K562 (cell line): ENCODE data around the gene CSTF1. TPM values are rescaled to one million over a fixed set of nuclear protein-coding genes. Genes with fewer than 3 reads are reported as not detected.

ENCODE experiments used
- CREB1 ChIP-seq, 2 experiments: sonication (generic) in 1 of 2; formaldehyde crosslinking in 1 of 2; IDR thresholded peaks; 2 replicates each; pipeline versions ENCODE4 v1.6.1 to v1.8.0; 2012 to 2022; ENCODE audit warnings: inconsistent platforms in 1 of 2, mild to moderate bottlenecking in 1 of 2, missing genetic modification reagents in 1 of 2, moderate library complexity in 1 of 2
- FUS ChIP-seq: fragments of 200-400 bp; formaldehyde crosslinking; optimal IDR thresholded peaks from 2 replicates; pipeline ENCODE3; 2017; ENCODE audit warnings: low read depth, low read length
- GTF2E2 ChIP-seq: fragments of 200-800 bp; sonication (Bioruptor generic); IDR thresholded peaks from 2 replicates; pipeline ENCODE4 v1.6.1; 2016; ENCODE audit warnings: missing genetic modification characterization, missing compliant biosample characterization
- MCM2 ChIP-seq: fragments of 450-650 bp; IDR thresholded peaks from 2 replicates; pipeline ENCODE4 v1.6.1; 2017; ENCODE audit warnings: low read depth, mild to moderate bottlenecking
- MTA2 ChIP-seq: fragments of 450-650 bp; IDR thresholded peaks from 2 replicates; pipeline ENCODE4 v1.6.1; 2016; ENCODE audit warnings: low read depth
- SUPT5H ChIP-seq: fragments of 450-650 bp; IDR thresholded peaks from 2 replicates; pipeline ENCODE4 v1.6.1; 2016
- TEAD1 ChIP-seq, 2 experiments: fragments of 450-650 bp in 1 of 2; sonication (generic) in 1 of 2; formaldehyde crosslinking; IDR thresholded peaks; 2 replicates each; pipeline versions ENCODE4 v1.4.0 to v1.8.0; 2020 to 2022; ENCODE audit warnings: mild to moderate bottlenecking in 2 of 2, missing genetic modification reagents in 1 of 2
- U2AF2 ChIP-seq: fragments of 200-400 bp; formaldehyde crosslinking; optimal IDR thresholded peaks from 2 replicates; pipeline ENCODE3; 2017; ENCODE audit warnings: low read depth, mild to moderate bottlenecking, low read length
- YBX1 ChIP-seq: fragments of 450-650 bp; IDR thresholded peaks from 2 replicates; pipeline ENCODE4 v1.7.1; 2016; ENCODE audit warnings: mild to moderate bottlenecking
- ZFP36 ChIP-seq: fragments of 150-350 bp; IDR thresholded peaks from 2 replicates; pipeline ENCODE4 v1.6.1; 2018; ENCODE audit warnings: low read length, low read depth; ENCODE audit not compliant: partially characterized antibody
- ZNF217 ChIP-seq: sonication (generic); formaldehyde crosslinking; IDR thresholded peaks from 2 replicates; pipeline ENCODE4 v1.8.0; 2022; ENCODE audit warnings: mild to moderate bottlenecking, missing genetic modification reagents
- ZNF232 ChIP-seq: sonication (generic); formaldehyde crosslinking; IDR thresholded peaks from 2 replicates; pipeline ENCODE4 v1.8.0; 2022; ENCODE audit warnings: mild to moderate bottlenecking, missing genetic modification reagents
- ZNF445 ChIP-seq: fragments of 250-450 bp; sonication (Bioruptor Pico); IDR thresholded peaks from 2 replicates; pipeline ENCODE4 v1.4.0; 2020; ENCODE audit warnings: low read depth, mild to moderate bottlenecking, moderate library complexity
- polyA plus RNA-seq, 8 experiments: library from polyadenylated mRNA; depleted of rRNA in 4 of 8; stranded (reverse) in 5 of 8; unstranded in 3 of 8; fragments of >200 nt; fragmentation: Nextera tagmentation in 2 of 8; fragmentation: Illumina TruSeq in 1 of 8; extraction: Ambion mirVana in 2 of 8; extraction: Trizol in 1 of 8; gene quantifications; 2 replicates each; pipeline versions ENCODE4 v1.2.1 to v1.2.3, GENCODE V29; 2011 to 2014; ENCODE audit warnings: inconsistent platforms in 1 of 8, missing spikeins in 1 of 8
- total RNA-seq, 7 experiments: library from RNA; depleted of rRNA in 6 of 7; stranded (reverse); fragments of >200 nt in 6 of 7; fragmentation: Illumina TruSeq in 2 of 7; extraction: Trizol in 2 of 7; gene quantifications; 2 replicates each; pipeline versions ENCODE4 v1.2.1 to v1.2.3, GENCODE V29; 2011 to 2021; ENCODE audit warnings: low replicate concordance in 1 of 7
- TF ChIP-seq, protein P1 (sequence below): fragments of 450-650 bp; IDR thresholded peaks from 2 replicates; pipeline ENCODE4 v1.6.1; 2016; ENCODE audit warnings: low read depth
- TF ChIP-seq, protein P2 (sequence below): fragments of 200-800 bp; sonication (Bioruptor generic); IDR thresholded peaks from 2 replicates; pipeline ENCODE4 v1.6.1; 2017; ENCODE audit warnings: missing genetic modification characterization, missing compliant biosample characterization
- TF ChIP-seq, protein P3 (sequence below), 2 experiments: fragments of 450-650 bp in 1 of 2; IDR thresholded peaks; 2 replicates each; pipeline ENCODE4 v1.6.1; 2011 to 2017; ENCODE audit warnings: low read depth in 2 of 2, antibody characterized with exemption in 1 of 2, borderline replicate concordance in 1 of 2, low read length in 1 of 2, mild to moderate bottlenecking in 1 of 2, mixed read lengths in 1 of 2; ENCODE audit not compliant: control insufficient read depth in 1 of 2

Gene CSTF1
- total and polyA plus RNA-seq, 9 of the 15 experiments (the other 6 are each of a cell fraction or from before 2014, with no cell fraction given), result 30.8 to 110 (median 53.4) TPM

DNA sequence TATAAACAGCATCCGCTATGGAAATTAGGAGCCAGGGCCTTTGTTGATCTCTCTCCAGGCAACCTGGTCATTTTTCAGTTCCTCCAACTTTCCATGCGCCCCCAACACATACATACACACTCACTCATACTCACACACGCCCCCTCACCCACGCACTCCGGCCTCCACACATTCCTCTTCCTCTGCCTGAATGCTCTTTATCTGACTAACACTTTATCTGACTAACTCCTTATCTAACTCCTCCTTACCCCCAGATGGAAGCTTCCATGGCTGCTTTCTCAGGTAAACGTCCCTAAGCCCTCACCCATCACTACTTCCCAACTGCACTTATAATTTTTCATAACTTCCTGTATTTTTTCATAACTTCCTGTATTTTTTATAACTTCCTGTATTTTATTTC lies 37.1 kb downstream of the CSTF1 start (continued):
- TF ChIP-seq, protein P1, sequence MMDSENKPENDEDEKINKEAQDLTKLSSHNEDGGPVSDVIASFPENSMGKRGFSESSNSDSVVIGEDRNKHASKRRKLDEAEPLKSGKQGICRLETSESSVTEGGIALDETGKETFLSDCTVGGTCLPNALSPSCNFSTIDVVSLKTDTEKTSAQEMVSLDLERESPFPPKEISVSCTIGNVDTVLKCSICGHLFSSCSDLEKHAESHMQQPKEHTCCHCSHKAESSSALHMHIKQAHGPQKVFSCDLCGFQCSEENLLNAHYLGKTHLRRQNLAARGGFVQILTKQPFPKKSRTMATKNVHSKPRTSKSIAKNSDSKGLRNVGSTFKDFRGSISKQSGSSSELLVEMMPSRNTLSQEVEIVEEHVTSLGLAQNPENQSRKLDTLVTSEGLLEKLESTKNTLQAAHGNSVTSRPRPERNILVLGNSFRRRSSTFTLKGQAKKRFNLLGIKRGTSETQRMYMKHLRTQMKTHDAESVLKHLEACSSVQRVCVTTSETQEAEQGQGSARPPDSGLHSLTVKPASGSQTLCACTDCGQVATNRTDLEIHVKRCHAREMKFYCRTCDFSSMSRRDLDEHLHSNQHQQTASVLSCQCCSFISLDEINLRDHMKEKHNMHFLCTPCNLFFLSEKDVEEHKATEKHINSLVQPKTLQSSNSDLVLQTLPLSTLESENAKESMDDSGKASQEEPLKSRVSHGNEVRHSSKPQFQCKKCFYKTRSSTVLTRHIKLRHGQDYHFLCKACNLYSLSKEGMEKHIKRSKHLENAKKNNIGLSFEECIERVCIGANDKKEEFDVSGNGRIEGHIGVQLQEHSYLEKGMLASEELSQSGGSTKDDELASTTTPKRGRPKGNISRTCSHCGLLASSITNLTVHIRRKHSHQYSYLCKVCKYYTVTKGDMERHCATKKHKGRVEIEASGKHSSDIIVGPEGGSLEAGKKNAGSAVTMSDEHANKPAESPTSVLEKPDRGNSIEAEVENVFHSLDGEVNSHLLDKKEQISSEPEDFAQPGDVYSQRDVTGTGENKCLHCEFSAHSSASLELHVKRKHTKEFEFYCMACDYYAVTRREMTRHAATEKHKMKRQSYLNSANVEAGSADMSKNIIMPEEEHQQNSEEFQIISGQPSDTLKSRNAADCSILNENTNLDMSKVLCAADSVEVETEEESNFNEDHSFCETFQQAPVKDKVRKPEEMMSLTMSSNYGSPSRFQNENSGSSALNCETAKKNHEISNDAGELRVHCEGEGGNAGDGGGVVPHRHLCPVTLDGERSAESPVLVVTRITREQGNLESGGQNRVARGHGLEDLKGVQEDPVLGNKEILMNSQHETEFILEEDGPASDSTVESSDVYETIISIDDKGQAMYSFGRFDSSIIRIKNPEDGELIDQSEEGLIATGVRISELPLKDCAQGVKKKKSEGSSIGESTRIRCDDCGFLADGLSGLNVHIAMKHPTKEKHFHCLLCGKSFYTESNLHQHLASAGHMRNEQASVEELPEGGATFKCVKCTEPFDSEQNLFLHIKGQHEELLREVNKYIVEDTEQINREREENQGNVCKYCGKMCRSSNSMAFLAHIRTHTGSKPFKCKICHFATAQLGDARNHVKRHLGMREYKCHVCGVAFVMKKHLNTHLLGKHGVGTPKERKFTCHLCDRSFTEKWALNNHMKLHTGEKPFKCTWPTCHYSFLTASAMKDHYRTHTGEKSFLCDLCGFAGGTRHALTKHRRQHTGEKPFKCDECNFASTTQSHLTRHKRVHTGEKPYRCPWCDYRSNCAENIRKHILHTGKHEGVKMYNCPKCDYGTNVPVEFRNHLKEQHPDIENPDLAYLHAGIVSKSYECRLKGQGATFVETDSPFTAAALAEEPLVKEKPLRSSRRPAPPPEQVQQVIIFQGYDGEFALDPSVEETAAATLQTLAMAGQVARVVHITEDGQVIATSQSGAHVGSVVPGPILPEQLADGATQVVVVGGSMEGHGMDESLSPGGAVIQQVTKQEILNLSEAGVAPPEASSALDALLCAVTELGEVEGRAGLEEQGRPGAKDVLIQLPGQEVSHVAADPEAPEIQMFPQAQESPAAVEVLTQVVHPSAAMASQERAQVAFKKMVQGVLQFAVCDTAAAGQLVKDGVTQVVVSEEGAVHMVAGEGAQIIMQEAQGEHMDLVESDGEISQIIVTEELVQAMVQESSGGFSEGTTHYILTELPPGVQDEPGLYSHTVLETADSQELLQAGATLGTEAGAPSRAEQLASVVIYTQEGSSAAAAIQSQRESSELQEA, result no peak
- peak; percentile 40 for TF ChIP-seq MTA2
- no peak for TF ChIP-seq GTF2E2 (tag)
- TF ChIP-seq ZNF217 (CRISPR knock-in tag), result no peak
- TF ChIP-seq ZNF445 (CRISPR knock-in tag), result no peak
- no peak for TF ChIP-seq ZFP36
- TF ChIP-seq MCM2, result no peak
- peak; percentile 45; the same call in 1 of the 2 replicates for TF ChIP-seq SUPT5H
- TF ChIP-seq, protein P2, sequence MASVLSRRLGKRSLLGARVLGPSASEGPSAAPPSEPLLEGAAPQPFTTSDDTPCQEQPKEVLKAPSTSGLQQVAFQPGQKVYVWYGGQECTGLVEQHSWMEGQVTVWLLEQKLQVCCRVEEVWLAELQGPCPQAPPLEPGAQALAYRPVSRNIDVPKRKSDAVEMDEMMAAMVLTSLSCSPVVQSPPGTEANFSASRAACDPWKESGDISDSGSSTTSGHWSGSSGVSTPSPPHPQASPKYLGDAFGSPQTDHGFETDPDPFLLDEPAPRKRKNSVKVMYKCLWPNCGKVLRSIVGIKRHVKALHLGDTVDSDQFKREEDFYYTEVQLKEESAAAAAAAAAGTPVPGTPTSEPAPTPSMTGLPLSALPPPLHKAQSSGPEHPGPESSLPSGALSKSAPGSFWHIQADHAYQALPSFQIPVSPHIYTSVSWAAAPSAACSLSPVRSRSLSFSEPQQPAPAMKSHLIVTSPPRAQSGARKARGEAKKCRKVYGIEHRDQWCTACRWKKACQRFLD (CRISPR knock-in tag), result no peak
- no peak for TF ChIP-seq TEAD1 (CRISPR knock-in tag; IDR thresholded peaks at IDR 0.05)
- no peak for TF ChIP-seq FUS
- no peak for TF ChIP-seq U2AF2
- no peak for TF ChIP-seq ZNF232
- no peak for TF ChIP-seq YBX1
- TF ChIP-seq, protein P3, sequence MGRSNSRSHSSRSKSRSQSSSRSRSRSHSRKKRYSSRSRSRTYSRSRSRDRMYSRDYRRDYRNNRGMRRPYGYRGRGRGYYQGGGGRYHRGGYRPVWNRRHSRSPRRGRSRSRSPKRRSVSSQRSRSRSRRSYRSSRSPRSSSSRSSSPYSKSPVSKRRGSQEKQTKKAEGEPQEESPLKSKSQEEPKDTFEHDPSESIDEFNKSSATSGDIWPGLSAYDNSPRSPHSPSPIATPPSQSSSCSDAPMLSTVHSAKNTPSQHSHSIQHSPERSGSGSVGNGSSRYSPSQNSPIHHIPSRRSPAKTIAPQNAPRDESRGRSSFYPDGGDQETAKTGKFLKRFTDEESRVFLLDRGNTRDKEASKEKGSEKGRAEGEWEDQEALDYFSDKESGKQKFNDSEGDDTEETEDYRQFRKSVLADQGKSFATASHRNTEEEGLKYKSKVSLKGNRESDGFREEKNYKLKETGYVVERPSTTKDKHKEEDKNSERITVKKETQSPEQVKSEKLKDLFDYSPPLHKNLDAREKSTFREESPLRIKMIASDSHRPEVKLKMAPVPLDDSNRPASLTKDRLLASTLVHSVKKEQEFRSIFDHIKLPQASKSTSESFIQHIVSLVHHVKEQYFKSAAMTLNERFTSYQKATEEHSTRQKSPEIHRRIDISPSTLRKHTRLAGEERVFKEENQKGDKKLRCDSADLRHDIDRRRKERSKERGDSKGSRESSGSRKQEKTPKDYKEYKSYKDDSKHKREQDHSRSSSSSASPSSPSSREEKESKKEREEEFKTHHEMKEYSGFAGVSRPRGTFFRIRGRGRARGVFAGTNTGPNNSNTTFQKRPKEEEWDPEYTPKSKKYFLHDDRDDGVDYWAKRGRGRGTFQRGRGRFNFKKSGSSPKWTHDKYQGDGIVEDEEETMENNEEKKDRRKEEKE (IDR thresholded peaks at IDR 0.05; ENCODE audit: borderline replicate concordance in 1 of 2, control insufficient read depth in 1 of 2, low read depth in 2 of 2, low read length in 1 of 2), result no peak
- TF ChIP-seq CREB1 (IDR thresholded peaks at IDR 0.05), result 0 out of 2 replicates have a peak, but pooled peaks have one; percentile 43
- no peak for TF ChIP-seq CREB1 (CRISPR knock-in tag; IDR thresholded peaks at IDR 0.05)
